DLD1 (cell line): ENCODE results near the gene IFT43.

Experiments
- in situ Hi-C: cut with HindIII; loops from 2 replicates; pipeline ENCODE4 v1.10.0; 2017; ENCODE audit warnings: low sequenced_read_pairs

Gene IFT43

DNA sequence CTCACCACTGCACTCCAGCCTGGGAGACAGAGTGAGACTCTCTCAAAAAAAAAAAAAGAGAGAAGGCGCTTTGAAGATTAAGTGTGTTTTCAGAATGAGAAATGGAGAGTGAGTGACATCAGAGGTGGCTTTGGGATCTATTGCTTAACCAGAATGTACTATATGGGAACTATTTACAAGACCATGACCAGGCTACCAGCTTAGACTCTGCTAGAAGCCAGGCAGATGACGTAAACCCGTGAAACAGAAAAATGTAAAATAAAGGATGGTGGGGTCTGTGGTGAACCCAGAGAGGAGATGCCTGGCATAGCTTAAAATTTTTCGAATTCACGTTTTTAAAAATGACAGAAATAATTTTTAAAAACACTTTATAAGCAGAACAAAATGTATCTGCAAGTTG is 82.0 kb downstream of the IFT43 start:
- in situ Hi-C loops: no loop called here

DNA sequence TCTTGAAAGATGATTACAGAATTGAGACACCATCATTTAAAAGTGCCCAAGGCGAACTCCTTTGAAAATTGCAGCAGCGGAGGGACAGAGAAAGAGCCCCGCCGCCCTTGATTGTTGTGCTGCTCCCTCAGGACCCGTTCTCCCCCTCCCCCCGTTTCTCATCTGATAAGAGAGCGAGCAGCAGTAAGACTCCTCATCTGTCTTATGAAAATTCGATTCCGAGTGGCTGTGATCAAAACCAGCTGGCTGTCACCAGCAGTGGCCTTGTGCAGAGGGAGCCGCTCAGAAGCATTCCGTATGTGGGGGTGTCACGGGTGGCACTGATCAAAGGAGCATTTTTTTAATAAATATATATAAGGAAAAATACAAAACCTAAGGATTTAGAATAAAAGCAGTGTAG is 88.2 kb downstream of the IFT43 start:
- in situ Hi-C loops: no loop called here

DNA sequence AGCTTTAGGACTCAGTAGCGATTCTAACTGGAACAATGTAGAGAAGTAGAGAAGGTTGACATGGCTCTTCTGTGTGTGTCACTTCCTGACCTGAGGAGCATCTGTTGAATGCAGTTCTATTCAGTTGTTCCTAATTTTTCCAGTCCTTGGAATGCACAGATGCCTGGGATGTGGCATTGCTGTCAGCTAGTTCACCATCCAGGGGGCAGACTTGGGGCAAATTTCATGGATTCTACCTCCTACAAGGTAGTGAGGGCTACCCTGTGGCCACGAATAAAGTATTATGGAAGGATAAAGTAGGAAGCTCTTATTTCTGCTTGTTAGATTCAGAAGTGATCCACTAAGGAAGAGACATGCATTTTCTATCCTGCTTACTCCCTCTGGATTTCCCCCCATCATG is 91.8 kb downstream of the IFT43 start:
- in situ Hi-C loops: no loop called here

DNA sequence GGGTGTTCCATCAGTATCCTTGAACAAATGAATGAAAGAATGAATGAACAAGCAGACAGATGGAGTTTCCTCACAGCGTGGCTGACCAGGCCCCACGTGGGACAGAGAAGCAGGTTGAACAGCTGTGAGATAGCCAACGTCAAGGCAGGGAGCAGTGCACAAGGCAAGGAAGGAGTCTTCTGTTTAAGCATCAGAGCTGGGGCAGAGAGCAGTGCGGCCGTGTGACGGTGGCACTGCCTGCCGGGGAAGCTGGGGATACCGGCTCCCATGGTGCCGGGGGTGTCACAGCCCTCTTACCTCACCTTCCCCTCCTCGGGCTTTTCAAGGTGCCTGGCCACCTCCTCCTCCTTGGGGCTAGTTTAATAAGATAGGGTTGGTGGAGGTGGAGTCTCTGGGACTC is 92.9 kb downstream of the IFT43 start:
- in situ Hi-C loops: no loop called here

DNA sequence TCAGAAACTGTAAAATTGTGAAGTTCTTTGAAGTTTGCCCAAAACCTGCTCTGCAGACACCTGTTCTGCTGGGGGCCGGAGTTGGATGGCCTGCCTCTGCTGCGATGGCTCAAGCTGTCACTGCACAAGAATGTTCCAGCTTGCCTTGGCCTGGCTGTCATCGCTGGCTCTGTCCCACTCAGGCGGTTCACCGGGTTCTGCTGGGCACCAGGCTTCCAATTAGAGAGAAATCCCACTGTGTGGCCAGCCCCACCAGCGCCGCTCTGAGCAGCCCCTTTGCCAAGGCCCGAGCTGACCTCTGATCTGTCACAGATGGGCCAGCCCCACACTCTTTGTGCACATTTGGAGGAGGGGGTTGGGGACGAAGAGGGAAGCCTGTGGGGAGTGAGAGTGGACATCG is 94.5 kb downstream of the IFT43 start:
- in situ Hi-C loops: no loop called here

DNA sequence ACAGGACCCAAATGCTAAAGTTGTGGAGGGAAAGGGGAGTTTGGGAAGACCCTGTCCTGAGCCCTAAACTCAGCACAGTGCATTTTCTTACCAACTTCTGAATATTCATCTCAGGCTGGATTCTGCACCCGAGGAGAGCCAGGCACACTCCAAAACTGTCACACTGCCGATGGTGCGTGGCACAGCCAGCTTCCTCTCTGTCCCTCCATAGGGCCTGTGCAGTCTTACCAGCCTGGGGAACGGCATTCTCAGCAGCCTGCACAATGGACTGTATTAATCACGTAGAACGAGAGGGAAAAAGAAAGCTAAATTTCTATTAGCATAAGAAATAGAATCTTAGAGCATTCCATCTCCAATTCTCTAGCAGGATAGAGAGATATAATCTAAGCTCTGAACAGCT is 94.9 kb downstream of the IFT43 start:
- in situ Hi-C loops: no loop called here

DNA sequence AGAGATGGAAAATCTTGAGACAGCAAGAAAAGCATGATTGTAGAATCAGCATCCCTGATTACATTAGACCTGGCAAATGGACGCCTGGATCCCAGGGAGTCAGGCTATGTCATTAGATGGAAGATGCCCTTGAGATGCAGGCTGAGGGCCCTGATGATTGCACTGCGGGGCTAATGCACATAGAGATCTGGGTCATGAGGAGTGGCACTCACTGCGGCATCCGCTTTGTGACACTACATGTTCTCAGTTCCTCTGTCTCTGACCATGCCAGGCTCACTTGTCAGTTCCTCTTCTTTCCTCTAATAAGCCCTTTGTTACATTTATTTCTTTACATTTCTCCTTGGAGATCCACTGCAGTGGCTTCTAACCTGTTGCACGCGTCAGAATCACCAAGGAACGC is 96.1 kb downstream of the IFT43 start:
- in situ Hi-C loops: no loop called here

DNA sequence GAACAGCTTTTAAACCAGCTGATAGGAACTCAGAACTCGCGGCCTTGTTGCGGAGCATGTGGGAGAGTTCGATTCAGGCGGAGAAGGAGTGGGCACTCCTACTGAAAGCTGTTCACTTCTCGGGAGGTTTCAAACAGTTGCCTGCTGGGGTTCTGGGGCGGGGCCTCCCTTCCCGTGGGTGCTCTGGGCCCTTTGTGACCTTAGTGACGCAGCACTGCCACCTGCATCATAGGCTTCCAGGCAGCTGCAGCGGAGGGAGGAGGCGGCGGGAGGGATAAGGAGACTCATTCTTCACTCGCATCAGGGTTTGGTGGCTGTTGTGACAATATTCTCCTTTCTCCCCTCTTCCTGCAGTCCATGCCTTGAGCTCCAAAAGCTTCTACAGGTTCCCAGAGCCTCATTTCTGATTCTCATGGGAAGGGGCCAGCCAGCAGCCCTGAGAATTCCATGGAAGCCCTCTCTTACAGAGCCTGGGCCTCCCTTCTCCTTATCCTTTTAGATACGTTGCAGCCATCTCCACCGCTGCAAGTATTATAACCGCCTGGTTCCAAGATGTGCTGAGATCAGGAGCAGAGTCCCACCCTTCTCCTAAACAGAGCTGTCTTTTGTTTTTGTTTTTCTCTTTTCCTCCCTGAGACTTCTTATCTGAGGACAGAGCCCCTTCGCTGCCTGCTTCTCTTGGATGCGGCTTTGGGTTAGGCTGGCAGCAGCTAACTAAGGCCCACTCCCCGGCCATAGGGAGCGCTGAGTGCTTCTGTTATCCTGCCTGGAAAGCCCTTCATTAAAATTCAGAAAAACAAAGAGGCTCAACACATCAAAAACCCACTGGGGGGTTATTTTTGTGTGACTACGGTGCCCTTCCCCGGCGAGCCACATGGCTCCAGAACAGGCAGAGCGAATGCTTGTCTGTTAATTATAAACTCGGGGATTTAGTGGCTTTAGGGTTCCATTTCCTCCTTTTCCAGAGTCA is 98.5 kb downstream of the IFT43 start:
- in situ Hi-C loops: no loop called here

DNA sequence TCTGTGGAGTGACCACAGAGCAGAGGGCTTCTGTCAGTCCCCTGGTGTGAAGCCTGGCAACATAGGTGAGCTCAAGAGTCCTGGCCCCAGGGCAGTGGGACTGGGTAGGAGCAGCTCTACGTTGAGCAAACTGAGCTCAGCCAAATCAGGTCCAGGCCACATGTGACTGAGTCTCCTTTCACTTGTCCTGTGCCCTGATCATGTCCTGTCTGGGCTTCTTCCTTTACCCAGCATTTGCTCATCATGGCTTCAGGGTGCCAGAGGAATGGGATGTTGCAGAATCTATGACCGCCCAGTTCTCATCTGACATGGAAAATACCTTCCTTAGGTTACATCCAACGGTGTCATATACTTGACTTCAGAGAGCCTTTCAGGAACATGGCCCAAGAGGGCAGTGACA is 99.8 kb downstream of the IFT43 start:
- in situ Hi-C loops: no loop called here

DNA sequence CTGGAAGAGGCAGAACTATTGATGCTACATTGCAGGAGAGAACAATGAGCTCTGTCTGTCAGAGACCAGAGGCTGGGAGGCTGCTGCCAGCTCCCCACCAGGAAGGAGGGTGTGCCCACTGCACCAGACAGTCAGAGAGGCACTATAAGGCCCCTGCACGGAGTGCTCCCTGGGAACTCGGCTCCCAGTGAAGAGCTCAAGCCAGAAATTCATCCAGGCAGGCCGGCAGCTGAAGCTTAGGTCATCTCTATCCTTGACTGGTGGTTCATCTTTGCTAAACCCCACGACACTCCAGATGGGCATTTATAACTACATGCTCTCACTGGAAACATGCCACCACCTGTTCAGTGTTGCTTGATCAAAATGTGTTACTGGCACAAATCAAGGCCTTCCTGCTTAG is 101.1 kb downstream of the IFT43 start:
- in situ Hi-C loops: no loop called here

DNA sequence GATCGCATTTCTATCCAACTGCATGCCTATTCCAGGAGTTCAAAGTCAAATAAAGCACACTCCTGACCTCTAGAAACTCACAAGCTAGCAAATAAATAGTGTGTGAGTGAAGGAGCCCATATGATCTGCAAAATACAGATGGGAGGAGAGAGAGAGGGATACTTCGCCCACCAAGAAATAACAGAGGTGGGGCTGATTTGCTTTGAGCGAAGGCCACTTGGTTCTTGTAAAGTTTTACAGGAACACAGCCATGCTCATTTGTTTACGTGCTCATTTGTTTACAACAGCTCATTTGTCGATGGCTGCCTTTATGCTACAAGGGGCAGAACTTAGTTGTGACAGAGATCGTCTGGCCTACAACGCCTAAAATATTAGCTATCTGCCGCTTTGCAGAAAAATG is 102.8 kb downstream of the IFT43 start:
- in situ Hi-C loops: no loop called here

DNA sequence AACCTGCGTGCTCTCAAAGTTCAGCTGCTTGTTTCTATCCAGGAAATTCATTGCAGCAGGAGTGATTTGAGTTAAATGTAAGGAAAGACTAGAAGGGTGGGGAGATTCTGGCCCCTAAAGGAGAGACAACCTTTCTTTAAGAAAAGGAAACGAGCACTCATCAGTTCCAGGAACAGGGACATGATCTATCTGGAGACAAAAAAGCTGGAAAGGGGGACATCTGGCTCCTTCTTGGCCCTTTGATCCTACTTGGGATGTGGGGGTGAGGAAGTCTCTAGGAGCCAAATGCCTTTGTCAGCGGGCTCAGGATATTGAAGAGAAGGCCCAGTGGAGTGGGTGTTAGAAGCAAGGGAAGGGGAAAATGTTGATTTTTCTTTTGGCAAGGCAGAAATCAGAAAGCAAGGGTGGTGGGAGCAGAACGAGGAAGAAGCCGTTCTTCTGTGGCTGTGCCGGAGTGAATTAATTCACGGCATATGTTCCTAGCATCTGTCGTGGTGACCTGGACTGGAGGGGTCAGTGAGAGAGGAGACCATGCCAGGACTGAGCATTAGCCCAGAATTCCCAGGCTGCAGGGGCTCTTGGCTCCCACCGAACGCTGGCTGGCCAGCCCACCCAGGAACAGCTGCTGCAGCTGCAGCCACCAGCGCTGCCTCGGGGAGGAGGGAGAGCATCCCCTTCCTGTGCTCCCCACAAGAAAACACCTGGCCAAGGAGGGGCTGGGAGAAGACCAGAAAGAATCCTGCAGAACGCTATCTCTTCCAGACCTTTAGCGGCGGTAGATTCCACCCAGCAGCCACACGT is 103.4 kb downstream of the IFT43 start:
- in situ Hi-C loops: no loop called here

DNA sequence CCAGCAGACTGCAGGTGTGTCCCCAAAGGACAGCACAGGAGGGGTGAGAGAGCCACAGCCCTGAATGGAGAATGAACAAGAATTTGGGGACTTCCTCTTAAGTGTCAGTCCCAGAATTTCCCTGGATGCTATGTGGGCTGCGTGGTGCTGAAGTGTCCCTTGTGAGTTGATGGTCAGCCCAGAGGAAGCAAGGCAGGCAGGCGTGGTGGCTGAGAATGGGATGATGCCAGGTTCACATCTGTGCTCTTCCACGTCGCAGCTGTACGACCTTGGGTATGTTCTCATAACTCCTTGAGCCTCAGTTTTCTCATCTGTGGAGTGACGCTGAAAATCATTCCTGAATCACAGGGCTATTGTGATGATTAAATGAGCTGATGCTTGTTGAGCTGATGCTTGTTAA is 104.0 kb downstream of the IFT43 start:
- in situ Hi-C loops: no loop called here

DNA sequence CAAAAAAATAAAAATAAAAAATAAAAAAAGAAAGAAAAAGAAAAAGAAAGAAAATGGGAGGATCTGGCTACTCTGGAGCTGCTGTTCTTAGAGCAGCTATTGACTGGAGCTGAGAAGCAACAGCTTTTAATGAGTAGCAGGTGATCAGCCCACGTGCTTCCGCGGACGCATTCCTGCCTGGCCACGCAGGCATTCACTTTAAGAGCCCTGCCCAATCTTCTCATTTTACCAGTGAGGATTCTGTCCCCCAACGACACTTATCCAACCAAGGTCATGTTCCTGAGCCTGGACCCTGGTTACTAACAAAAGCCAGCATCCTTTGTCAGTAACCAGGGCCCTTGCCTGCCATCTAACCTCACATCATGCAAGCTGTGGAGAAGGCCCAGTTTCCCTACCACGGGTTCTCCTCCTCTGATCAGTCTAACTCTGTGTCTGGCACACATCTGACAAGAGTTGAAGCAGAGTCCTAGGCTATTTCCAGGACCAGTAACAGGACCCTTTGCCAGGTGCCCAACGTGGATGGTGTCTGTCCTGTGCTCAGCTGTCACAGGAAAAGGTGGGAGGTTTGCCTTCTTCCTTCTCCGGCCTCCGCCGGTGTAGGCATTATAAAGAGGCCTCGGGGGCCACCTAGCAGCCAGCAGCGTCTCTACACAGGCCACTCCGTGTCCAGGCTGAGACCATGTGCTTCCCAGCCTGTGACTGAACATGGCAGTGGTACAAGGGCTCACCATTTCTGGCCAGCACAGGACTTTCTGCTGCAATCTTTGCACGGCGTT is 105.2 kb downstream of the IFT43 start:
- in situ Hi-C loops: no loop called here

DNA sequence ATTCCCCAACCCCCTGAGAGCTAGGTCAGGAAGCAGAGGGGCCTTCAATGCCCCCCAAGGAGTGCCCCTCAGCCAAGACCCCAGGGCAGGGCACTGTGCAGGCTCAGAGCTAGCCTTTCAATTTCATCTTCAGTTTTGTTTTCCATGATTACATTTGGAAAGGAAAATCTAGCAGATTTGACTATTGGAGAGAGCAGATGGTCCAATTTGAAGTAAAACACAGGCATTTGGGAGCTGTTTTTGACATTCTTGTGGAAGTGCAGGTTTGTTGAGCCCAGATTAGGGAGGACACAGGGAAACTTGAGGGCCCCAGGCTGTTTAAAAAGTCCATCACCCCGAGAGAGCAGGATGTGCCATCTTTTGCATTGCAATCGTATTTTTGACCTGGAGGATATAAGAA is 107.5 kb downstream of the IFT43 start:
- in situ Hi-C loops: no loop called here

DNA sequence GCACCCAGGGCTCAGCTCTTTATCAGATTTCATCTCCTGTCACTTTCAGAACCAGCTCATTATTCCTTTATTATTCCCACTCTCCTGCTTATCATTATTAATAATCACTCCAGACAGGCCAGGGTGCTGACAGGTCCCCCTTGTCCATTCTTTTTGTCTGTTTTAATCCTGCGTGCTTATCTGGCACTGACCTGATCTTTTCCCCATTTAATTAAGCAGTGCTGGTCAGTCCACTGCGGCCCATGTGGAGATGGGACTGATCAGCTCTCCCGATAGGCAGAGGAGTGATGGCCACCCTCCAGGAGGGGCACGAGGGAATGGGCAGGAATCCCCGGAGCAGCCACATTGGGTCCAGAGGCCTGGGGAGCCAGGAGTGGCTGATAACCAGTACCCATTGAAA is 110.7 kb downstream of the IFT43 start:
- in situ Hi-C loops: no loop called here

DNA sequence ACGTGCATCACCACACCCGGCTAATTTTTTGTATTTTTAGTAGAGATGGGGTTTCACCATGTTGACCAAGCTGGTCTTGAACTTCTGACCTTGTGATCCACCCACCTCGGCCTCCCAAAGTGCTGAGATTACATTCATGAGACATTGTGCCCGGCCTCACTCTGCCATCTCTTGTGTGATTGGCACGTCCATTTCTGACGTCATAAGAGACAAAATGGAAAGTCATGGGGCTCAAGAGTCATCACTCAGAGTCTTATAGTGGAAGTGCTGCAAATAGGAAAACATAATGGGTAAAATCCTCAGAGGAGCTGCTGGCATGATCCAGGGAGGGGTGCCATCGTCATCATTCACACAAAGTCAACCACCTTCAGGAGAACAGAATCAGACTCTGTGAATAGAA is 112.0 kb downstream of the IFT43 start:
- in situ Hi-C loops: no loop called here

DNA sequence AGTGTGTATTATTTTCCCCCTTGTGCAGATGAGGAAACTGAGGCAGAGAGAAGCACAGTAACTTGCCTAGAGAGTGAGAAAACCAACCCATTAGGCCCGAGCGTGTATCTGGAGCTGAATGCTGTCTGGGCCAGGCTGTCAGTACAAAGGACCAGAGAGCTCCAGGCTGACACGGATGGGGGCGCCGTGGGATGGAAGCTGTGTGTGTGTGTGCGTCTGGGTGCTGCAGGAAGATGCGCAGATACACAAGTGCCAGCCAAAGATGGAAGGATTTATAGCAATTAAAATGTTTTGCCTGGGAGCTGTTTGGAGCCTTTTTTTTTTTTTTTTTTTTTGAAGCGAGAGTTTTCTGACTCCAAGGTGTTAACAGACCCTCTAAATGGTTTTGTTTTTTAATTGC is 112.5 kb downstream of the IFT43 start:
- in situ Hi-C loops: no loop called here

DNA sequence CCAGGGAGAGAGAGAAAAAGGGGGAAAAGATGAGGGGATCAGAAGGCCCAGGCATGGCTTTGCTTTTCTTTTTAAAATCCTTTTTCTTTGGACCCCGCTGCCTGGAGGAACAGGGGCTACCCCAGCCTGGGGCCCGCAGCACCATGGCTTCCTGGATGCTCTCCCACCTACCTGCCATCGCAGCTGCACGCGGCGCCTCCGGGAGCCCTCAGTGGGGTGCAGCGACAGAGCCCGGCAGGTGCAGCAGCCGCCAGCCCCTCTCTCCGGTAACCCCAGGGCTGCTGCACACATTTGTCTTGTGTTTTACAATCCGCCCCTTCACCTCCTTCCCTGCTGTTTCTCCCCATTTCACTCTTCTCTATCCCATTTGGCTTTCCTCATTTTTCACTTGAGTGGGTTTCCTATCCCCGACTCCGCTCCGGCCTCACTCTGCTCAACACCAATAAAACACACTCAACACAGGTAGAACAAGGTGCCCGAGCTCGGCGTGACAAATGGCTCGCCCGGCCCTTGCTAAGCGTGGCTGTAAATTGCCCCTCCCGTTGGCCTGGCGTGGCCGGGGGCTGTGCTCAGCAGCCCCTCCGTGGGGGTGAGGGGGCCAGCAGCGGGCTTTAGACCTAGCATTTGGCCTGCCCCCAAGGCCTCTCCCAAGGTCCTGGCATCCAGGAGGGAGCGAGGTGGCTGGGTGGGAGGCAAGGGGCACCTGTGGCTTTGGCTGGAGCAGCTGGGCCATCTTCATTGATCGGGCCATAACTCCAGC is 113.5 kb downstream of the IFT43 start:
- in situ Hi-C loops: no loop called here

DNA sequence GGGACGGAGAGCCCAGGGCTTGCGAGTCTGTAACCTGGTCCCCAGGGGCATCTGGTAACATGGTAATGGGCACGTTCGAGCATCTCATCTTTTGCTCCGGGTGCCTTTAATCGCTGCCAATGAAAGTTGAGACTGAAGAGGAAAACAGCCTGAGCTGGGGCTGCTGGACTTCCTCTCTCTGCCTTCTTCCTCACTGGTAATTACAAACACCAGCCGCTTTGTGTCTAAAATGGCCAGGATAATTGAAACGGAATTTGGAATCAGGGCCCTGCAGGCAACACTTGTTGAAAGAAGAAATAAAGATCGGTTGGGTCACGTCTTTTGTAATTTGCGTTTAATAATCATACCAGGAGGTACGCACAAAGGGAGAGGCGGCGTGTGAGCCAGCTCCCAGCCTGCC is 114.7 kb downstream of the IFT43 start:
- in situ Hi-C loops: no loop called here
